HUES48 (cell line): ENCODE results near the gene PNLIPRP2.

Experiments
- H3K27ac ChIP-seq: one replicate; pipeline ENCODE4 v1.7.0; 2013; ENCODE audit warnings: low read depth, low read length, inconsistent platforms
- H3K27me3 ChIP-seq: 2 replicates; pipeline ENCODE4 v1.6.1; 2013; ENCODE audit warnings: mild to moderate bottlenecking, low read length; ENCODE audit not compliant: control insufficient read depth, insufficient read depth
- H3K36me3 ChIP-seq: 2 replicates; pipeline ENCODE4 v1.6.1; 2013; ENCODE audit warnings: low read length; ENCODE audit not compliant: control insufficient read depth, insufficient read depth
- H3K4me1 ChIP-seq: 2 replicates; pipeline ENCODE4 v1.6.1; 2013; ENCODE audit warnings: mild to moderate bottlenecking, low read length; ENCODE audit not compliant: control insufficient read depth, insufficient read depth
- H3K4me3 ChIP-seq: 2 replicates; pipeline ENCODE4 v1.5.1; 2013; ENCODE audit warnings: mild to moderate bottlenecking, low read depth, low read length
- H3K9ac ChIP-seq: 2 replicates; pipeline ENCODE4 v1.6.1; 2013; ENCODE audit warnings: mild to moderate bottlenecking, low read depth, low read length, moderate library complexity
- H3K9me3 ChIP-seq: 2 replicates; pipeline ENCODE4 v1.6.1; 2013; ENCODE audit warnings: low read length; ENCODE audit not compliant: control insufficient read depth, insufficient read depth

PNLIPRP2 gene

GRCh38 chr10:116620423-116621400 is at the start of gene PNLIPRP2:
PNLIPRP2 (plus strand) TSS chr10:116620953.
- Histone ChIP-seq H3K9ac (no peak within 1 kb of the TSS), H3K4me1 (0 out of 2 replicates have a peak, but pooled peaks cover 3% of the 10 kb centered on the region), H3K9me3 (no peaks in the 10 kb centered on the region), H3K27ac (no peak within 1 kb of the TSS), H3K27me3 (no peaks in the 10 kb centered on the region), H3K36me3 (no peaks in the 10 kb centered on the region), H3K4me3 (no peak within 1 kb of the TSS)

GRCh38 chr10:116574797-116575196 is 46.0 kb upstream of the PNLIPRP2 start:
- H3K9me3 ChIP-seq, result no peaks in the 10 kb centered on the region
- H3K27ac ChIP-seq, result no peak overlapping the region
- H3K4me3 ChIP-seq, result no peak overlapping the region

GRCh38 chr10:116587878-116588591 is 32.7 kb upstream of the PNLIPRP2 start:
- H3K36me3 ChIP-seq, result no peaks in the 10 kb centered on the region
- no peaks in the 10 kb centered on the region for H3K27me3 ChIP-seq
- H3K4me1 ChIP-seq, result no peaks in the 10 kb centered on the region
- H3K4me3 ChIP-seq, result no peak overlapping the region
- H3K9ac ChIP-seq, result no peak overlapping the region
- H3K27ac ChIP-seq, result no peak overlapping the region
- no peaks in the 10 kb centered on the region for H3K9me3 ChIP-seq

More at GRCh38 chr10:116574797-116575196, 46.0 kb upstream of the PNLIPRP2 start:
- H3K9ac ChIP-seq, result no peak overlapping the region
- H3K36me3 ChIP-seq, result no peaks in the 10 kb centered on the region
- H3K4me1 ChIP-seq, result no peaks in the 10 kb centered on the region
- no peaks in the 10 kb centered on the region for H3K27me3 ChIP-seq

- Histone ChIP-seq H3K4me1 (no peaks in the 10 kb centered on the region), H3K36me3 (no peaks in the 10 kb centered on the region), H3K27me3 (no peaks in the 10 kb centered on the region), H3K27ac (no peak overlapping the region), H3K9me3 (no peaks in the 10 kb centered on the region), H3K9ac (no peak overlapping the region), H3K4me3 (no peak overlapping the region)
Measured at GRCh38 chr10:116588995-116589394, 31.8 kb upstream of the PNLIPRP2 start.

GRCh38 chr10:116589926-116590325 is 30.8 kb upstream of the PNLIPRP2 start:
- H3K9me3 ChIP-seq, result no peaks in the 10 kb centered on the region
- H3K9ac ChIP-seq, result no peak overlapping the region
- H3K27me3 ChIP-seq, result no peaks in the 10 kb centered on the region
- H3K27ac ChIP-seq, result no peak overlapping the region
- H3K36me3 ChIP-seq, result no peaks in the 10 kb centered on the region
- no peak overlapping the region for H3K4me3 ChIP-seq
- H3K4me1 ChIP-seq, result no peaks in the 10 kb centered on the region

GRCh38 chr10:116590590-116591444 is 29.9 kb upstream of the PNLIPRP2 start, which contains the start of gene PNLIPRP1:
PNLIPRP1 (plus strand) TSS chr10:116590959; CDS start chr10:116591130, 171 bp downstream.
- no peak within 1 kb of the TSS for H3K27ac ChIP-seq
- H3K27me3 ChIP-seq, result no peaks in the 10 kb centered on the region
- H3K4me1 ChIP-seq, result no peaks in the 10 kb centered on the region
- H3K36me3 ChIP-seq, result no peaks in the 10 kb centered on the region
- no peaks in the 10 kb centered on the region for H3K9me3 ChIP-seq
- no peak within 1 kb of the TSS for H3K4me3 ChIP-seq
- H3K9ac ChIP-seq, result no peak within 1 kb of the TSS

GRCh38 chr10:116593139-116593740 is 27.5 kb upstream of the PNLIPRP2 start:
- H3K9me3 ChIP-seq, result no peaks in the 10 kb centered on the region
- no peaks in the 10 kb centered on the region for H3K27me3 ChIP-seq
- no peak overlapping the region for H3K27ac ChIP-seq
- no peak overlapping the region for H3K4me3 ChIP-seq
- no peaks in the 10 kb centered on the region for H3K36me3 ChIP-seq
- H3K9ac ChIP-seq, result no peak overlapping the region
- H3K4me1 ChIP-seq, result peaks cover 3% of the 10 kb centered on the region; the same call in 1 of the 2 replicates

- Histone ChIP-seq H3K4me3 (no peak overlapping the region), H3K9ac (no peak overlapping the region), H3K27me3 (no peaks in the 10 kb centered on the region), H3K9me3 (no peaks in the 10 kb centered on the region), H3K4me1 (peaks cover 3% of the 10 kb centered on the region; the same call in 1 of the 2 replicates), H3K27ac (no peak overlapping the region), H3K36me3 (no peaks in the 10 kb centered on the region)
Measured at GRCh38 chr10:116594525-116595035, 26.2 kb upstream of the PNLIPRP2 start.

- no peak overlapping the region for H3K4me3 ChIP-seq
- no peaks in the 10 kb centered on the region for H3K9me3 ChIP-seq
- H3K27ac ChIP-seq, result no peak overlapping the region
- no peak overlapping the region for H3K9ac ChIP-seq
- H3K36me3 ChIP-seq, result no peaks in the 10 kb centered on the region
- peaks cover 3% of the 10 kb centered on the region; the same call in 1 of the 2 replicates for H3K4me1 ChIP-seq
- no peaks in the 10 kb centered on the region for H3K27me3 ChIP-seq
Measured at GRCh38 chr10:116596062-116596461, 24.7 kb upstream of the PNLIPRP2 start.

- H3K27ac ChIP-seq, result no peak overlapping the region
- H3K9ac ChIP-seq, result no peak overlapping the region
- no peaks in the 10 kb centered on the region for H3K36me3 ChIP-seq
- H3K27me3 ChIP-seq, result no peaks in the 10 kb centered on the region
- no peaks in the 10 kb centered on the region for H3K9me3 ChIP-seq
- H3K4me1 ChIP-seq, result peaks cover 3% of the 10 kb centered on the region; the same call in 1 of the 2 replicates
- no peak overlapping the region for H3K4me3 ChIP-seq
Measured at GRCh38 chr10:116597543-116597942, 23.2 kb upstream of the PNLIPRP2 start.
